Stimulated activated CD8-positive, alpha-beta memory T cell treated with anti-CD3 and anti-CD28 coated beads, Interleukin-7, amount 100 ng/mL, for 24 hours (primary cell): ENCODE results near the gene SETD9.
A peak's percentile ranks its signal among the peaks of the same experiment; 100 is the strongest.

Experiments
- DNase-seq: peaks from one replicate; pipeline ENCODE4 v3.0.0-alpha.2; 2020; ENCODE audit warnings: low read depth

SETD9 gene, protein sequence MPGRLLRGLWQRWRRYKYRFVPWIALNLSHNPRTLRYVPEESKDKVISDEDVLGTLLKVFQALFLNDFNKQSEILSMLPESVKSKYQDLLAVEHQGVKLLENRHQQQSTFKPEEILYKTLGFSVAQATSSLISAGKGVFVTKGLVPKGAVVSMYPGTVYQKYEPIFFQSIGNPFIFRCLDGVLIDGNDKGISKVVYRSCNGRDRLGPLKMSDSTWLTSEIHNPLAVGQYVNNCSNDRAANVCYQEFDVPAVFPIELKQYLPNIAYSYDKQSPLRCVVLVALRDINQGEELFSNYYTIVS

DNA sequence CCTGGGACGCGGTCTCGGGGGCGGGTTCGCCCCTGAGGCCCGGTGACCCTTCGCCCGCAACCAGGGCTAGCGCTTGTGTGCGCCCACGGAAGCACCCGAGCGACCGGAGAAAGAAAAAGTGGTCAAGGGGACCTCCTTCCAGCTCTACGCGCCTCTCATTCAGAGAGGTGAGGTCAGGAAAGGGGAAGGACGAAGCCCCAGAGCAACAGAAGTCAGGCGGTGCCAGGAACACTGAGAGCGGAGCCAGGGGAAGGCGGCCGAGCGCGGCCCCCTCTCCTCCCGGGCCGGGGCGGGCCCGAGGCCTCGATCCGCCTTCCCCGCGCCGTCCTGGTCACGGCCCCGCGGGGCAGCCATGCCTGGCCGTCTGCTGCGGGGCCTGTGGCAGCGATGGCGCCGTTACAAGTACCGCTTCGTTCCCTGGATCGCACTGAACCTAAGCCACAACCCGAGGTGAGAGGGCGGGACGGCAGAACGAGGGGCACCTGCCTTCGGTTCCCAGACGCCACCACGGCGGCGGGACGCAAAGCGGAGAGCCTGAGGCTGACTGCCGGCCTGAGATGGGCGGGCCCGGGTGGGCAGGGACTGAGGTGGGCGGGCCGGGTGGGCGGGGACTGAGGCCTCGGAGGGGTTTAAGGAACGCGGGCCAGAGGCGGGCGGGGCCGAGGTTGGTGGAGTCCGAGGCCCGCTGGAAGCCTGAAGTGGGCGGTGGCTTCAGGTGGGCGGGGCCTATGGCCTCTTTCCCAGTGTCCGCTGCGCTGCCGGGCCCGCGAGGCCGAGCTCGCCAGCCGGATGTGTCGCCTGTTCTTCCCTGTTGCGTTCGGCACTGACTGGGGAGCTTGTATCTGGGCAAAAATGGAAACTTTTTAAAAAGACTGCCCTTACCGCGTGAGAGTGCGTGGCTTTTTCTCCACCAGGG is at the start of gene SETD9:
SETD9 (plus strand) TSS at position 303 of the 916 bp plus-strand sequence; CDS start at position 353, 50 bp downstream.
- DNase-seq: peak; percentile 90

DNA sequence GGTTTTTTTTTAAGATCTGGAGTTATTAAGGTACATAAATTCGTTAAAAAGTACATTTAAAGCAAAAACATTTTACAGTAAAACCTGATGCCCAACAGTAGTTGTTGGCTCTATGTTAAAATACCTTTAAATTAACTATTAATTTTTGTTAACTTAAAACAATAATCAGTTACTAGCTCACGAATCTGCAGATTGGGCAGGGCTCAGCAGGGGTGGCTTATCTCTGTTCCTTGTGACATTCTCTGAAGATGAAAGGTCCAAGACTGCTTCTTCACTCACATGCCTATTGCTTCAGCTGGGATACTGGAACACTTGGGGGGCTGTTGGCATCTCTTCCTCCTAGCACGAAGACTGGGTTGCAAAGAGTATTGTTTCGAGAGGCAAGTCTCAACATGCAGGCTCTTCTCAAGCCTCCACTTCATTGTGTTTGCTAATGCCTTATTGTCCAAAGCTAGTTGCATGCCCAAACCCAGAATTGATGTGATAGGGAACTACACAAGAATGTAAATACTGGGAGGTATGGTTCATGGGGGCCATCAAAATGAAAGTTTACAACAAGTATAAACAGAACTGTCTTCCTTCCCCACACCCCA is 47.4 kb upstream of the SETD9 start:
- no peak for DNase-seq

DNA sequence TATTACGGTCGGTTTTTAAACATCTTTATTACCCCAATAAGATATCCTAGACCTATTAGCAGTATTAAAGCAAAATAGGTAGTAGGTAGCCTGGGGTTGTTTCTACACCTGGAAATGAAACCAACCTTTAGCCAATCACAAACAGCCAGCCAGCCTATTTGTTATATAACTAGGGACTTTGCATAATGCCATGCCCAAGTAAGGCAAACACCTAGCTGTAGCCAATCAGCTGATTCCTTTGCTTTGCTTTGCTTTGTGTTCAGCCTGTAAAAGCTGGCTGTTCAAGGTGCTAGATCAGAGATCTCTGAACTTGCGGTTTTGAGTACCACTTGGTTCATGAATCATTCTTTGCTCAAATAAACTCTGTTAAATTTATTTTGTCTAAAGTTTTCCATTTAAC is 46.5 kb upstream of the SETD9 start:
- no peak for DNase-seq

DNA sequence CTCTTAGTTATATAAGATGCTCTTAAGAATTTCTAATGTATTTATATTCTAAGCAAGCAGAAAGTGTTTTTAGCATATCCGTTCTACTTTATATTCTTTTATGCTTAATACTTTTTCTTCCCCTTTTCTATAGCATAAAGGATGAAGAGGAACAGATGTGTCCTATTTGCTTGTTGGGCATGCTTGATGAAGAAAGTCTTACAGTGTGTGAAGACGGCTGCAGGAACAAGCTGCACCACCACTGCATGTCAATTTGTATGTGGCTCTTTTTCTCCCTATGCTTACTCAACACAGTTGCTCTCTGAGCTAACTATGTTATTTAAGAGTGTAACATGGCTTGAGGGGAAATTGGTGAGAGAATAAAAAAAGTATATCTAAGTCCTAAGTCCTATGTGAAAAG is 37.6 kb upstream of the SETD9 start:
- no peak for DNase-seq

DNA sequence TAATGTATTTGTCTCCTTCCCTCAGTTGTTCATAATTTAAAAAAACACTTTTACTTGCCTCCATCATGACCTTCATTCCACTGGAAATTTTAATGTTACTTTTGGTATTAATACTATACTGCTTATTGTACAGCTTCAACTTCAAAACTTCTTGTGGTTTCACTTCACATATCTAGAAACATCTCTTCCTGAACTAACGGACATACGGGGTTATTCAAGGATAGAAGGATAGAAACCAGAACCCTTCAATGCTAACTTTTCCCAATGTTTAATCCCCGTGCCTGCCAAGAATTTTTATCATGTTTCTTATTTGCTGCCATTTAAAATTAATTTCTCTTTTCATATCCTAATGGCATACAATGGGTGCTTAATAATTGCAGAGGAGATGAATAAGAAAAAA is 36.3 kb upstream of the SETD9 start:
- no peak for DNase-seq

DNA sequence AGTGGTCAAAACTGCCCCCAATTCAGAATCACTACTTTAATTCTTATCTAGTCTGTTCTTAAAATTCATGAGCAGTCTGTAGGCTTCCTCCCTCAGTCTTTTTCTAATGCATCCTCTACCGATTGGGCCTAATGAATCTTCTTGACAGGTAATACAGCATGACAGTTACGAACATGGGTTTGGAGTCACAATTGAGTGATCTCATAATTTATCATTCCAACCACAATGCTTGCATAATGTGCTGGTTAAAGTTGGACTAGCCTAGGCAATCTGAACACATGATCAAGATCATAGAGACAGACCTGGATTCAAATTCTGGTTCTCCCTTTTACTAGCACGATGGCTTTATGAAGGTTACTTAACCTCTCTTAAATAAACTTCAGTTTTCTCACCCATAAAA is 33.1 kb upstream of the SETD9 start:
- DNase-seq: no peak

DNA sequence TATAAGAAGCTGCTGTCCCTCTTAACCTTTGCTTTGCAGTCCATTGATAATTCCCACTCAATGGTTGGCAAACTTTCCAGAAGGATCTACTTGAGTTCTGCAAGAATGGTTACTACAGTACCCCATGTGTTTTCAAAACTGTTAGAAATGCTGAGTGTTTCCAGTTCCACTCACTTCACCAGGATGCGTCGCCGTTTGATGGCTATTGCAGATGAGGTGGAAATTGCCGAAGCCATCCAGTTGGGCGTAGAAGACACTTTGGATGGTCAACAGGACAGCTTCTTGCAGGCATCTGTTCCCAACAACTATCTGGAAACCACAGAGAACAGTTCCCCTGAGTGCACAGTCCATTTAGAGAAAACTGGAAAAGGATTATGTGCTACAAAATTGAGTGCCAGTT is 27.8 kb upstream of the SETD9 start:
- no peak for DNase-seq

DNA sequence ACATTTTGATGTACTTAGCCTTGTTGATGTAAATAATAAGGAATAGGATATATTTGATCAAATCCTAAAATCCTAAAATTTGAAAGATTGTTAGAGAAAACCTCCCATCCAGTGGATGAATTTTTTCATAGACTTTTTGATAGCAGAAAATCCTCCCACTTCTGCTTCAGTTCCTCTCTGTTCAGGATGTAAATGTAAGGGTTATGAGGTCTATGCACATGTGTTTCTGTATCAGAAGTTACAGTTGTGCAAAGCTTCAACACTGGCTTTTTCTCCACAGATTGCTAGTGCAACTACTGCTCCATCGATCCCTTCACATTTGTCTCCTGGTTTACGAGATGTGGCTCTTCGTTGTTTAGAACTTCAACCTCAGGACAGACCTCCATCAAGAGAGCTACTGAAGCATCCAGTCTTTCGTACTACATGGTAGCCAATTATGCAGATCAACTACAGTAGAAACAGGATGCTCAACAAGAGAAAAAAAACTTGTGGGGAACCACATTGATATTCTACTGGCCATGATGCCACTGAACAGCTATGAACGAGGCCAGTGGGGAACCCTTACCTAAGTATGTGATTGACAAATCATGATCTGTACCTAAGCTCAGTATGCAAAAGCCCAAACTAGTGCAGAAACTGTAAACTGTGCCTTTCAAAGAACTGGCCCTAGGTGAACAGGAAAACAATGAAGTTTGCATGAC is 16.0 kb upstream of the SETD9 start:
- no peak for DNase-seq

DNA sequence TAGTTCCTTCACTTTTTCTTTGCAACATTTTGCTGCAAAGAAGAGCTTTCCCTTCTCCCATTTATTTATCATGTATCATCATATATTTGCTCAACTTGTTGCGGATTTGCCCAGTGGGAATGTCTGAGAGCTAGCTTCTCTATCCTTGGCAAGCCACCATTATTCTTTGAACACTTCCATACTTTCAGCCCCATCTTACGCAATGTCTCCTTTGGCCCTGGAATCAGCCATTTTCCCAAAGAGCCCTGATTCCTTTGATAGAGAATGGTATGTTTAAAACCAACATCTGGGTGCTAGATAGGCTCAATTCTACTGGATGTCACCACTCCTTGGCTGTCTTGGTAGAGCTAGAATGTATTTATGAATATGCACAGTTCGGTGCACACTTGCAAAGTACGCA is 12.6 kb upstream of the SETD9 start:
- no peak for DNase-seq

DNA sequence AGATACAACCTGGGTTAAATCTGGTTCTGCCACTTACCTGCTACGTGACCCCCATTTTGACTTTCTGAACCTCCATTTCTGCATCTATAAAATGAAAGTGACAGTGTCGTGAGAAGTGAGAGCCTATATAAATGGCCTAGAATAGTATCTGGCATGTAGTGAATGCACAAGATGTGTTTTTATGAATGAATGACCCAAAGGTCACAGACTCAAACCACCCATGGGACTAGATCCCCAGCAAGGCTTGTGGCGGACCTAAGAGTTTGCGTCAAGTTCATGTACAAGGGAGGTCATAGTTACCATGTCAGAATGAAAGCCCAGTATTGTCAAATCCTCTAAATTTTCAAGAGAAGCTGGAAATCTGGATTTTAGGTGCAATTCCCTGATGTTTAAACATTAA is 11.2 kb upstream of the SETD9 start:
- DNase-seq: no peak

DNA sequence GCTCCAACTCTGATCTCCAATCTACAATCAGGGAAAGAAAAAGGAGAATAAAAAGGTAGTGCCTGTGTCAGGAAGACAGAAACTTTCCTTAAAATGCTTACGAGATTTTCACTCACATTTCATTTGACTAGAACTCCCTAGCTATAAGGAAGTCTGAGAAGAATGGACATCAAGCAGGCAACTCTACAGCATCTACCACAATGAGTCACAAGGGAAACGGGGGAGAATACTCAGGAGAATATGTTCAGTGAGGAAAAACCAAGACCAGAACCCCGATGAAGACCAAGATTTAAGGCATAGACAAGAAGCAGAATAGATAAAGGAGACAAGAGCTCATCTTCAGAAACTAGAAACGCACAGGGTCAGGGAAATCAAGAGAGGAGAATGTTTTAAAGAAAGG is 9.0 kb upstream of the SETD9 start:
- no peak for DNase-seq

DNA sequence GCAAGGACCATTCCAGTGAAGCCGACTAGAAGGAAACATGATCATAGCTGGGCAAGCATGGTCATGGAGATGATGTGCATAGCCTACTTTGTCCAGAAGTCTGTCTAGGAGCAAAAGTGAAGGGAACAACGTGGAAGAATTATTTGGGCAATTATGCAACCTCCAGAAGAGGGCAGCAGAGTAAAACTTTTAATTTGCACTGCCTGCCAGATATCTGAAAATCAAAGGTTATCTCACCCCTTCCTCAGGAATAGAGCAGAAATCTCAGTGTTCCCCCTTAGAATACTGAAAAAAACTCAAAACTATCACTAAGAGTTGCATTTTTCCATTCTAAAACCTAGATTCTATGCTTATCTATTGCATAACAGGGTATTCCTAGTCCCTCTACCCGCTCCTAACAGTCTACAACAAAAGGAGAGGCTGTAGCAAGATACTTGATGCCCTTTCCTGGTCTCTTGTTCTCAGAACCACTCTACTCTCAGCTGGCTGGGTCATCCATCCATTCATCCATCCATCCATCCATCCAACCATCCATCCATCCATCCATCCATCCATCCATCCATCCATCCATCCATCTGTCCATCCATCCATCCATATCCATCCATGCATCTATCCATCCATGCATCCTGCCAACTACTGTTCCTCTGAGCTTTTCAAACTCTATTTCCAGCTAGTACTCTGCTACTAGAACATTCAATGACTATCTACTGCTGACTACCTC is 8.4 kb upstream of the SETD9 start:
- DNase-seq: no peak

DNA sequence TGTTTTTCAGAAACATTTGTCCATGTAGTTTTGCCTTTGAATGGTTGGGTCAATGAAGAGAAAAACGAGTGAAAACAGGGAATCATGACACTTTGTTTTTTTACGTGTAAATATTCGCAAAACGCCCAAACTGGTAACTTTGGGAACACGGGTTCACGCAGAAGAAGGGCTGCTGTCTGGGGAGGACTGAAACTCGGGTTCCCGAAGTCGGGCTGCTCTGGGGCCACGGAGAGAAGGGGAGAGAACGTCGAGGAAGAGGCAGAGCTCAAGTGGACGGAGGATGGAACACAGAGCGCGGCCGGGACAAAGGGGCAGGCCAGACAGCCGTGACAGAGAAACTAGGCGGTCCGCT is 478 bp upstream of the SETD9 start:
- peak; percentile 15 for DNase-seq

DNA sequence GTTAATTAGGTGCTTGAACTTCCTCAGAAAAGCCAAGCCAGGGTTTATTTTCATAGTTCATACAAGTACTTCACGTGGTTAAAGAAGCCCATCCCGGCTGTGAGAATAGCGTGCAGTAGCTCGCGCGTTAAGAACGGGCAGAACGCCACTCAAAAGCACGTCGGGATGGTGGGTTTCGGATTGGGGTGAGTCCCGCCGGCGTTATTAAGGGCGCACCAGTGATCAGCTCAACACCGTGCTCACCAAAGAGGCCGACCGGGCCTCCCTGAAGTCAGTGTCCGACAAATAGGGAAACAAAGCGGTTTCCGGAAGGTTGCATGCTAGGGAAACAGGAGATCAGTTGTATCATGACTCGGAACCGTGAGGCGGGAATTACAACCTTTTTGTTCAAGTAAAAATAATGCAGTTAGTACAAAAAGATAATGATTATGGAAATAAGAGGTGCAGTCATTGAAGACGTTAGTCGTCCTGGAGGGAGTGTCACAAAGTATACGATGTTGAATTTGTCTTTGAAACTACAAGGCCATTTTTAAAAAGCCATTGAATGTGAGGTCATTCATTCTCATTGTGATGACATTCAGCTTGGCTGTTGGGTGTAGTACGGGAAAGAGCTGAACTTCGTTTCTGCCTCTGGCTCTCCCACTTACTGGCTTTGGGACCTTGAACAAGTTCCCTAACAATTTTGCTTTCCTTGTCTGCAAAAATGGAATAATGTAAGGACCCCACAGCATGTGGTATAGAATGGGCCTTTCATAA is 992 bp downstream of the SETD9 start:
- peak; percentile 12 for DNase-seq

DNA sequence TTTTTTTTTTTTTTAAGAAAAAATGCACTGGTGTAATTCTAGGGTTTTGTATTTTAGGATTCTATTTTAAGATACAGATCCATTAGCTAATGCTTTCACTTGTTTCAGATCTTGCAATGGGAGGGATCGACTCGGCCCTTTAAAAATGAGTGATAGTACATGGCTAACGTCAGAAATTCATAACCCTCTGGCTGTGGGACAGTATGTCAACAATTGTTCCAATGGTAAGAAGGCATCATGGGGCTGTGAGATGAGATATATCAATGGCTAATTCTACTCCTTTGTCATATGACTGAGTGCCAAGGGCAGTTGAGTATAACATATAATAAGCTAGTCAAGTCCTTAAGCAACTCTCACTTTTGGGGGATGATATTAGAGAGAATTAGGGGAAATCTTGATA is 4.4 kb downstream of the SETD9 start:
- no peak for DNase-seq

DNA sequence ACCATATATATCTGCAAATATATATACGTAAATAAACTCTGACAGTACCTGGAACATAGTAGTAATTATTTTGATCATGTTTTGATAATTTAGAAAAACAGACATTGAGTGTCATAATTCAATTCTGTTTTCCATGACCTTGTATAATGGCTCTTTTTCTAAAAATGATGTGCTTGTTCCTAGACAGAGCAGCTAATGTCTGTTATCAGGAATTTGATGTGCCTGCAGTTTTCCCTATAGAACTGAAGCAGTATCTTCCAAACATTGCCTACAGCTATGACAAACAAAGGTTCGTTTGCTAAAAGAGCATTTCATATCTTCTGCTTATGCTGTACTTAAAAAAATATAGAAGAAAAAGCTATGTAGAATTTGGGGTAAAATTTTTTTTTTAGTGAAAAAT is 5.3 kb downstream of the SETD9 start:
- no peak for DNase-seq

DNA sequence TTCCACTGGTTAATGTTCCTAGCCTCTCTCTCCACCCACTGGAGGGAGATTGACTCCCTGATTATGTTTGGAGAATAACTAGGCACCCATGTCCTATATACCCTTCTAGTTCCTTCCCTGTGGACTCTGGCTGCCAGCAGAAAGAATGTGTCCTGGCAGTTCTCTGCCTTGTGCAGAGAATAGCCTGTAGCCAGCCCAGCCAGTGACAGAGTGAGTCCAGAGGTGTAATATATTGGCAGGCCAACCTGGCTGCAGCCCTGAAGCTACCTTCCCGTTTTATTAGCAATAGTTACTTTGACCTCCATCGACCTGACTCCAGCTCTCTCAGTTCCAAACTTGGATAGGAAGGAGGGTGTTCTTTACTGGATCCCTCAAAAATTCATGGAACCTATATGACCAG is 8.1 kb downstream of the SETD9 start:
- DNase-seq: no peak

DNA sequence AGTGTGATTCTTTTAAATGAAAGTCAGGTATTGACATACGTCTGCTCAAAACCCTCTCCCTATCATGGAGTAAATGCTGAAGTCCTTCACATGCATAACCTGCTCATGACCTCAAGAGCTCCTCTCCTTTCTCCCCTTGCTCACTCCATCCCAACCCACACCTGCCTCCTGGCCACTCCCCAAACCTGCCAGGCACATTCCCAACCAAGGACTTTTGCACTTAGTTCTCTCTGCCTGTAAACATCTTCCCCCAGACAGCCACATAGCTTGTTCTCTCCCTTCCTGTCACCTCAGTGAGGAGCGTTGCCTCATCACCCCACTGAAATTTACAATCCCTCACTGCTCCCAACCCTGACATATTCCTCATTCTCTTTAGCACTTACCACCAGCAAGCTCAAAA is 8.7 kb downstream of the SETD9 start:
- no peak for DNase-seq

DNA sequence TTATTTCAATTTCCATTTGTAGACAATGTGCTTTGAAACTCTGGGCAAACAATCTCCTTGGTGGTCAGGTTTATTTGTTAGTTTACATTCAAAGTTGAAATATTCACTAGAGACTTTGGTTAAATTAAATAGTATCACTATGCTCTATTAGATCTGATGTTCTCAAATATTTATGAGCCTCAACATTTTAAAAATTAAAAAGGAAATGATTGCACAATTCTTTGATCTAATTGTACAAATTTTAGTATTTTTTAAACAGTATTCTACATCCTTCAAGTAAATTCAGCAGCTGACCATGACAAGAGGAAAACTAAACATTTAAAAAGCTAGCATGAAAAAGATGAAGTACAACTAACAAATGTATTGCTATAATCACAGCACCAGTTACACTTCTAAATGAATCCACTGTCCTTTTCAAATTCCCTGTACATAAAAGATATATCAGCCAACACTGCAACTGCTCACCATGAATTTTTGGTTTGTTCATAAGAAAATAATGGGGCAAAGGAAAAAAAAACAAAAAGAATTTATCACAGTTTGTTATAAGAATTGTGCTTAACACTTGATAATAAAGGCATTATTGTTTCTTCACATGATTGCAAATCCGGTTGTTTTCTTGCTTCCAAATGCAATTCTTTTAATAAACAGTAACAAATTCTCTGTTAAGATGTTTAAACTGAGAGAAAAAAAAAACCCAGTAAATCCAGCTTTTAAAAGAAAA is 10.7 kb downstream of the SETD9 start:
- DNase-seq: no peak

DNA sequence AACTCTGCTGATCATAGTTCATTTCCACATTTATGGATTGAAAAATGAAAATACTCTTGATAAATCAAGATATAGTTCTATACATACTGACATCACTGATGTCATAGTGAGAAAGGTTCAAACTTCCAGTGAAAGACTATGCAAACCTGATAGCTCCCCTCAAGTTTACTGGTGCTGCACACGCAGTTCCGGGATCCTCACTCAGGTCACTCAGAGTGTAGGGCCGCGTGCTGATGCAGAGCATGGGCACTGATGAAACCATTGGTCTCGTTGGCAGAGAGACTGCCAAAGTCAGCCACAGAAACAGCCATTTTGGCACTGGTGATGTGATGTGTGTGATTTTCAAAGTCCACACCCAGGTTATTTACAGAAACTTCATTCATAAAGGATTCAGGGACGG is 13.5 kb downstream of the SETD9 start:
- no peak for DNase-seq

DNA sequence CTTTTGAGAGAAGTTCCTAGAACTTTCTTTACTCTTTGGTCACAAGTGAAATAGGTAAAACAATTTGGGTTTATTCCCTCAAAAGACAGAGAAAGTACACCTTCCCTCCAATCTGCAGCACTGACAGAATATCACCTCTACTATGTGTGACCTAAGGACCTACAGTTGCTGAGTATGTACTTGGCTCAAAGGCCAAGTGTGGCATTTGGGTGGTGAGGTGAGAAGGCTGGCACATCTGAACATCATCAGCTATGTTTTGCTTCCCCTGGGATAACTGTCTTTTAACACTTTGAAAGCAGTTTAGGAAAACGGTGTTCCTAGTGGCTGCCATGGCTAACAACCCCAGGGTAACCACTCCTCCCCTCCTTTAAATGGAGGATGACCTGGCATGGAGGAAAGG is 24.9 kb downstream of the SETD9 start:
- no peak for DNase-seq
